ENCODE measurements around the gene DCAF8L2. TPM values are rescaled to one million over a fixed set of nuclear protein-coding genes. Genes with fewer than 3 reads are reported as not detected.
"Not testable (repeated sequence)": the region's sequence is repeated elsewhere in the genome, so short reads cannot be mapped to it uniquely, and the experiment has no call there.

Gene DCAF8L2
- not detected for polyA plus RNA-seq (ENCODE audit: insufficient read length in 4 of 4)

- no peak for DNase-seq (ENCODE audit: low read depth in 4 of 4, low spot score in 2 of 4)
Measured at GRCh38 chrX:27590044-27590443, at the start of gene DCAF8L2. Gene DCAF8L2 (plus strand): TSS chrX:27590344. CDS start chrX:27746896, 156,552 bp downstream.

- not testable (repeated sequence) for DNase-seq (ENCODE audit: low read depth in 4 of 4, low spot score in 2 of 4)
Measured at GRCh38 chrX:27541161-27541560, 49.0 kb upstream of the DCAF8L2 start.

- DNase-seq (ENCODE audit: low read depth in 4 of 4, low spot score in 2 of 4): no peak
Measured at GRCh38 chrX:27548624-27549023, 41.5 kb upstream of the DCAF8L2 start.

- DNase-seq (ENCODE audit: low read depth in 4 of 4, low spot score in 2 of 4): no peak
Measured at GRCh38 chrX:27549688-27550087, 40.5 kb upstream of the DCAF8L2 start.

- DNase-seq (ENCODE audit: low read depth in 4 of 4, low spot score in 2 of 4): no peak
Measured at GRCh38 chrX:27555514-27555913, 34.6 kb upstream of the DCAF8L2 start.

GRCh38 chrX:27565992-27566391 is 24.2 kb upstream of the DCAF8L2 start:
- no peak for DNase-seq (ENCODE audit: low read depth in 4 of 4, low spot score in 2 of 4)

GRCh38 chrX:27571164-27571563 is 19.0 kb upstream of the DCAF8L2 start:
- no peak for DNase-seq (ENCODE audit: low read depth in 4 of 4, low spot score in 2 of 4)

GRCh38 chrX:27575565-27575964 is 14.6 kb upstream of the DCAF8L2 start:
- no peak for DNase-seq (ENCODE audit: low read depth in 4 of 4, low spot score in 2 of 4)

GRCh38 chrX:27583976-27584375 is 6.2 kb upstream of the DCAF8L2 start:
- no peak for DNase-seq (ENCODE audit: low read depth in 4 of 4, low spot score in 2 of 4)

- DNase-seq (ENCODE audit: low read depth in 4 of 4, low spot score in 2 of 4): no peak
Measured at GRCh38 chrX:27591938-27592337, 1.8 kb downstream of the DCAF8L2 start.

- DNase-seq (ENCODE audit: low read depth in 4 of 4, low spot score in 2 of 4): no peak
Measured at GRCh38 chrX:27597508-27597907, 7.4 kb downstream of the DCAF8L2 start.

GRCh38 chrX:27598312-27598711 is 8.2 kb downstream of the DCAF8L2 start:
- DNase-seq (ENCODE audit: low read depth in 4 of 4, low spot score in 2 of 4): no peak

- DNase-seq (ENCODE audit: low read depth in 4 of 4, low spot score in 2 of 4): no peak
Measured at GRCh38 chrX:27599928-27600327, 9.8 kb downstream of the DCAF8L2 start.

- no peak for DNase-seq (ENCODE audit: low read depth in 4 of 4, low spot score in 2 of 4)
Measured at GRCh38 chrX:27600686-27601085, 10.5 kb downstream of the DCAF8L2 start.

- no peak for DNase-seq (ENCODE audit: low read depth in 4 of 4, low spot score in 2 of 4)
Measured at GRCh38 chrX:27608671-27609070, 18.5 kb downstream of the DCAF8L2 start.

- no peak for DNase-seq (ENCODE audit: low read depth in 4 of 4, low spot score in 2 of 4)
Measured at GRCh38 chrX:27619459-27619858, 29.3 kb downstream of the DCAF8L2 start.

- no peak for DNase-seq (ENCODE audit: low read depth in 4 of 4, low spot score in 2 of 4)
Measured at GRCh38 chrX:27619975-27620374, 29.8 kb downstream of the DCAF8L2 start.

GRCh38 chrX:27622883-27623282 is 32.7 kb downstream of the DCAF8L2 start:
- DNase-seq (ENCODE audit: low read depth in 4 of 4, low spot score in 2 of 4): no peak

GRCh38 chrX:27626066-27626465 is 35.9 kb downstream of the DCAF8L2 start:
- no peak for DNase-seq (ENCODE audit: low read depth in 4 of 4, low spot score in 2 of 4)

GRCh38 chrX:27633328-27633727 is 43.2 kb downstream of the DCAF8L2 start:
- no peak for DNase-seq (ENCODE audit: low read depth in 4 of 4, low spot score in 2 of 4)

GRCh38 chrX:27656581-27656980 is 66.4 kb downstream of the DCAF8L2 start:
- no peak for DNase-seq (ENCODE audit: low read depth in 4 of 4, low spot score in 2 of 4)

GRCh38 chrX:27660878-27661277 is 70.7 kb downstream of the DCAF8L2 start:
- DNase-seq (ENCODE audit: low read depth in 4 of 4, low spot score in 2 of 4): no peak

GRCh38 chrX:27671234-27671633 is 81.1 kb downstream of the DCAF8L2 start:
- DNase-seq (ENCODE audit: low read depth in 4 of 4, low spot score in 2 of 4): no peak

All from left renal cortex interstitium (tissue), 4 donors.